CD4-positive, alpha-beta T cell treated with Interleukin-12 subunit alpha and Interleukin-12 subunit beta, for 1 hour (primary cell): Measurements from ENCODE around the gene GCDH.
"Not testable (repeated sequence)": the region's sequence is repeated elsewhere in the genome, so short reads cannot be mapped to it uniquely, and the experiment has no call there.

Source experiments
- DNase-seq: peaks from one replicate; pipeline ENCODE4 v3.0.0-alpha.2; 2020

The GCDH gene

DNA sequence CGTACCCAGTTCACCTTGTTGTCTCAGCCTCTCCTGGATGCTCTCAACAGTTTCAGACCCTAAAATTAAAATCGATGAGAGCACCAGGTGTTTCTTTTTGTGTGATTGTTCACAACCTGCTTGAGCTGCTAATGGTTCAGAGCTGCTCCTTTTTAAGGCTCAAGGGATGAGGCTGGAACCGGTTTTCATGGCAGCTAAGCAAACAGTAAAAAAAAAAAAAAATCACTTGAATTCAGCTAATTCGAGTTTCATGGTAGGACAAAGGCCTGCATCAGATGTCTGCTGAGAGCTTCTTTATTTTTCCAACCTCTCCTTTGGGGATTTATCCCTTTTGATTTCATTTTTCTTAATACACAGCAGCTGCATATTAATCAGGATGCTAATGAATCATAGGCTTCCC, 21.6 kb downstream of the GCDH start:
- no peak for DNase-seq

DNA sequence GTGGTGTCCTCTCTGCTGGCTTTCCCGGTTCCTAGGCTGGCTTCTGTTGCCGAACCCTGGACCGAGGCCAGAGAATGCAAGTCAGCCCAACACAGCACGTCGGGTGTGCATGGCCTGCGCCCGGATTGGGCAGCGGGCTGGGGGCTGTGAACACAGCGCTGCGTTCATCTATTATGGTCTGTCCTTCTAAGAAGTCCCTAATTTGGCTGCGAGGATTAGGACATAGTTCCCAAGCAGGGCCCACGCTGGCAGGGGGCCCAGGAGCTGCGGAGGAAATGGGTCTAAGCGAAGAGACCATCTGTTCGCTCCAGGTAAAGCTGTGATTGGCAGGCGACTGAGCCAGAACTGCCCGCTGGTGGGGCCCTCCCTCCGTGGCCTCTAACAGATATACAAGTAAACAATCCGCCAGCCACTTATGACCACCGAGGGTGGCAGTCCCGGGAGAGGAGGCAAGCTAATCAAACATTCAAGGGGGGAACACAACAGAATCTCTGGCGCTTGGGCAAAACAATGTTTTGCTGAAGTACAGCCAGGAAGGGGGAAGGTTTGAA, 22.1 kb downstream of the GCDH start:
- no peak for DNase-seq

DNA sequence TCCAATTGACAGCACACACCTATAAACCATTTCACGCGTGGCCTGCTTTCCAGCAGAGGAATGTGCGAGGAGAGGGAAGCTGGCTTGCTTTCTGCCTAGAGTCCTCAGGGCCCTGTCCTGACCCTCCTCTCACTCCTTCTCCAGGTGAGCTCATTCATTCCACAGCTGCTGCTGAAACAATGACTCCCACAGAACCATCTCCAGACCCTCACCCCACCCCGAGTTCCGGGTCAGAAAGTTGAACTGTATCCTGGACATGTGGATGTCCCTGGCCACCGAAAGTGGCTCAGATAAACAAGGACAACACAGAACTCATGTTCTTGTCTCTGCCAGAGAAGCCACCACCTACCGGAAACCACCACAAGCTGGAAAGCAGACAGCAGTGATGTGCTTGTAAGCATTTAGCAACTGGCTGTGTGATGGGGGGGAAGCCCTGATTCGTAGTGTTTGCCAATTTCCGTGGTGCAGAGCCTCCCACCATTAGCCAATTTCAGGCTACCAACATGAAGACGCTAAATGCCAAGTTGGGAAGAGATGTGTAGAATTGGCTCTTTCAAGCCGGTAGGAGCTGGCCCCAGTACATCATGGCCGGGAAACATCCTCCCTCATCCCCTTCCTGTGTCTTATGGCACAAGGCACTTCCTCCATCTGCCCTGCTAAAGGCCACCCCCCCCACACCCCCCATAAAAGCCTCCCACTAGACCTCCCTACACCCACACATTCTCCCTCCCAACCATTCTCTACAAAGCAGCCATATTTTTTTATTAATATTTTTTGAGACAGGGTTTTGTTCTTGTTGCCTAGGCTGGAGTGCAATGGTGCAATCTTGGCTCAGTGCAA, 23.1 kb downstream of the GCDH start:
- peak; percentile 65 for DNase-seq

DNA sequence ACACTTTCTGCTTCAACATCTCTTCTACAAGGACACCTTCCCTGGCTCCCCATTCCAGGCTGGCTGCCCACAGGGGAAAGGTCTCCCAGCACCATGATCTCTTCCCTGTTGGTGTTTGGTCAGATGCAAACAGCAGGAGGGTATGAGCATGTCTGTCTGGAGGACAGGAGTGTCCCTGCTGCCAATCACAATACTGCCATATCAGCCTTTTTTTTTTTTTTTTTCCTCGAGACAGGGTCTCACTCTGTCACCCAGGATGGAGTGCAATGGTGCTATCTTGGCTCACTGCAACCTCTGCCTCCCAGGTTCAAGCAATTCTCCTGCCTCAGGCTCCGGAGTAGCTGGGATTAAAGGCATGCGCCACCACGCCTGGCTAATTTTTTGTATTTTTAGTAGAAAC, 24.9 kb downstream of the GCDH start:
- not testable (repeated sequence) for DNase-seq

DNA sequence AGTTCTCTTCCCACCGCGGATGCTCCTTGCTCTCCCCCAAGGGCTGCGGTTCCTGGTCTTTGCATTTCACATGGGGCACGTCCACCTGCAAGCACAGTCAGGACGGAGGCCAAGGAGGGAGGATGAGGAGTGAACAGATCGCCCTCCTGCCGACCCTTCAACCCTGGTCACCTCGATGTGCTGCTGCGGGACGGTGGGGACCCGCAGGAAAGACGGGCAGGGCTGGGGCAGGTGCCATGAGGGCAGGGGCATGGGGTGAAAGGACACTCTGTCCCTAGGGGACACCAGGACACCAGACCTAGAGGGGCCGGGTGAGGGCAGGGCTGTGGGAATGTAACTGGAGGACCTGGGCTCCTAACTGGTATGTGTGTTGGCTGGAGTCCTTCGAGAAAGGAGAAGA, 27.3 kb downstream of the GCDH start:
- no peak for DNase-seq

DNA sequence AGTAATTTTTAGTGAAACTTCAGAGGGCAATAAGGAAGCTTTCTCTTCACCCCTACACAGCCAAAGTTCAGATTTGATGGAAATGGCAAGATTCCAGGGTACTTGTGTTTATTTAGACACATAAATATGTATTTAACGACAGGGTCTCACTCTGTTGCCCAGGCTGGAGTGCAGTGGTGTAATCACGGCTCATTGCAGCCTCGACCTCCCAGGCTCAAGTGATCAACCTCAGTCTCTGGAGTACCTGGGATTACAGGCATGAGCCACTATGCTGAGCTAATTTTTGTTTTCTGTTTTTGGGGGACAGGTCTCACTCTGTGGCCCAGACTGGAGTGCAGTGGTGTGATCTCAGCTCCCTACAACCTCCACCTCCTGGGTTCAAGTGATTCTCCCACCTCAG, 30.1 kb downstream of the GCDH start:
- no peak for DNase-seq

DNA sequence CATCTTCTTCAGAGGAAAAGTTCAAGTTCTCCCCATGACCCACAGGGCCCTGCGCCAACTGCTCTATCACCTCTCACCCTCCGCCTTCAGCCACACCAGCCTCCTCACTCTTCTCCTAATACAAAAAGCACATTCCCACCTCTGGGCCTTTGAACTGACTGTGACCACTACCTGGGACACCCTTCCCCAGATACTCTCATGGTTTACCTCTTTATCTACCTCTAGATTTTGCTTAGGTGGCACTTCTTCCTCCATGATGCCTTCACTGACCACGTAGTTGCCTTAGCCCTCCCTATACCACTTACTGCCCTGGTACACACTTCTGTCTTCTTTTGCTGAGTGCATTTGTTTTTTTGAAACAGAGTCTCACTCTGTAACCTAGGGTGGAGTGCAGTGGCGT, 32.0 kb downstream of the GCDH start:
- no peak for DNase-seq

DNA sequence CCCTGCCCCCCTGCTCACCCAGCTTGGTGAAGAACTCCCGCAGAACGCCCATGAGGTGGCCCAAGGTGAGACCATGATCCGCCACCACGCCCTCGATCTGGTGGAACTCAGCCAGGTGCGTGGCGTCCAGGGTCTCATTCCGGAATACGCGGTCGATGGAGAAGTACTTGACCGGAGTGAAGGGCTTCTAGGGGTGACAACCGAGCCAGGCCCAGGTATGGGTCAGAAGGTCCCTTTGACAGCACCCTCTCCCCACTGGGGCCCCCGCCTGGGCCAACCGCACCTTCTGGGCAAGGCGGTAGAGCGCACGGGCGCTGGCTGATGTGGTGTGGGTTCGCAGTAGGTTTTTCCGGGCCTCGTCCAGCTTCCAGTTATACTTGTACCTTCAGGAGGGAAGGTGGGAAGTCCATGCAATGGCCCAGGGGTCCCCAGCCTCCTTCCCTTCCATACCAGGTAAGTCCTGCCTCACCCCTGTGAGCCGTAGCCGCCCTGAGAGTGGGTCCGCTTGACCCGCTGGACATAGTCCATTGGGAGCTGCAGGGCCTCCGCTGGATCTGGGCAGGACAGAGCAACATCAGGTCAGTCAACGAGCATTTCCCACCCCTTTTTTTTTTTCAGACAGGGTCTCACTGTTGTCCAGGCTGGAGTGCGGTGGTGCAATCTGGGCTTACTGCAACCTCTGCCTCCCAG, 33.8 kb downstream of the GCDH start:
- DNase-seq = no peak

DNA sequence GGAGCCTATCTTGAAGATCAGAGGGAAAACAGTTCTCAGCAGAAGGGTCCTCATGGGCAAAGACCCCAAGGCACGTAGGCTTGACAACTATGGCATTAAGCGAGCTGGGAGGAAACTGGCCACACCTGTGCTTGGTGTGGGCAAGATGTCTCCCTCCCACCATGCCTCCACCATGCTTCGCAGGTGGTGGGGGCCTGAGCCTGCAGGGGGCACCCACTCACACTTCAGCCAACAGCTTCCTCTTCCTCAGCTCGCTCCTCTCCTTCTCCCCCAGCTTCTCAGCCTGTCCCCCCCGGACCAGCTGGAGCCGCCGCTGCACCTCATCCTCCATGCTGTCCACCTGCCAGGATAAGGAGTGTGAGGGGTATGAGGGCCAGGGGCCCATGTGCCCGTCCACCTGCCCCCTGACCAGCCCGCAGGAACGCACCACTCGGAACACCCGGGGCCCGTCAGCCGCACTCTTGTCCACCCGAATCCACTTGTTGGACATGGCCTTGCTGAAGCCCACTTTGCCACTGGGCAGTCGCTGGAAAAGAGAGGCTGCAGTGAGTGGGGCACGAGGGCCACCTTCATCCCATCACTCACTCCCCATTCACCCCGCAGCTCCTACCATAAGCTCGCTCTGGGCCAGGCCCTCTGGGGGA, 39.2 kb downstream of the GCDH start:
- DNase-seq = no peak

DNA sequence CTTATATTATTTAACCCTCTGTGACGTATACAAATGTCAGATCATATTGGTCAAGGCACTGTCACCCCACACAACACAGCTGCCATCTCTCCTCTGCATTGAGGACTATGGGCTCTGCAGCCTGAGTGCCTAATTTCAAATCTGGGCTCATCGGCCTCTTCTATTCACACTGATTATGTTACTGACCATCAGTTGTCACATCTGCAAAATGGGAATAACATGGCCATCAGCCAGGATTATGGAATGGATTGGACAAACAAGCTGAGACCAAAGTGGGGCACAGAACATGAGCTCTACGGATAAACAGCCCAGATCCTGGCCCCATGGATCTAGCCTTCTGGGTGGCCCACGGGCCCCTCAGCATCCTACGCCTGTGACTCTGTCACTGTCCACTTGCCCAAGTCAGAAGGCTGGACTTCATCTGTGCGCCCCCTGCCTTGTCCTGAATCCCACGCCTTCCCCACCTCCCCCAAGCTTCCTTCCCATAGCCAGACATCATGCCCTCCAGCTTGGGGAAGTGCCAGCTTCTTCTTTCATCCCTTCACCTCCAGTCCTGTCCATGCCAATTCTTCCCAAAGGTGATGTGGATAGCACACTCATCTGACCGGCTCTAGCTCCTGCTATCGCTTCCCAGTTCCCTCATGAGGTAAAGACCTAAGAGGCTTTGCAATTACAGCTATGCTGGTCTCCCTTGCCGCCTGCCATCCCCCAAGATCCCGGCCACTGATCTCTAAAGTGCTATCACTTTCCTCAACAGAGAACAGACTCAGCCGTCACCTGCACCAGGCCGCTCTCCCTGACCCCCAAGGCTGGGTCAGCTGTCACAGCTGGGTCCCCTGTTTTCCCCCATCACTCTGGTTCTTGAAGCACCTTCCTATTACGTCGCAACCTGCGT, 41.7 kb downstream of the GCDH start:
- no peak for DNase-seq

DNA sequence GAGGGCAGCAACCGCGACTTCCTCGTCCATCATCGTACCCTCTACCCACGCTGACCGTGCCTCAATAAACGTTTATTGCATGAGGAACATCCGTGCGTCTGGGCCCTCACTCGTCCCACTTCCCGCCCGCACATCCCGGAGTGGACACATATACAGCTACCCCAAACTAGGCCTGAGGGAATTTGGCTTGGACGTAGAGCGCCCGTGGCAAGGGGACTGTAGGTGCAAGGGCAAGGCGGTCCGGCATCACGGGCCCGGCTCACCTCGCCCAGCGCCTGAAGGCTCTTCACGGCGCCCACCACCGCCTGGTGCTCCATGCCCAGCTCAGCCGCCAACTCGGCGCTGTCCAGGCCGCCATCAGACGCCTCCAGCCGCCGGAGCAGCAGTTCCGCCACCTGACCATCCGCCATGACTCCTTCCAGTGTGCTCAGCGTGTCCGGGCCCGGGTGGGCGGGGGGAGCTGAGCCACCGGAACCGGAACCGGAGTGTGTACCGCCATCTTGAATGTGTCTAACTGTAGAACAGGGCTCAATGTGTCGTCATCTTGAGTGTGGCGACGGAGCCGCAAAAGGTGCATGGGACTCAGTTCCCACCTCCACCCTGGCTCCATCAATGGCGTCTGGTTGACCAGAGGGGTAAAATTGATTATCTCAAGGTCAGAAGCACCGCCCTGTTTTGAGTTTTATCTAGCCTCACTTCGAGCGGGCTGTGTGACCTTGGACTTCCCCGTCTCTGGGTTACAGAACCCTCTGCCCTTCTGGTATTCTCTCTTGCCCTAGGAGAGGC, 42.5 kb downstream of the GCDH start, which contains the start of gene FARSA:
Gene FARSA, minus strand, starts transcription at position 425 of the 786 bp plus-strand sequence. Its CDS starts 15 bp downstream, at position 410.
- DNase-seq = peak; percentile 90

DNA sequence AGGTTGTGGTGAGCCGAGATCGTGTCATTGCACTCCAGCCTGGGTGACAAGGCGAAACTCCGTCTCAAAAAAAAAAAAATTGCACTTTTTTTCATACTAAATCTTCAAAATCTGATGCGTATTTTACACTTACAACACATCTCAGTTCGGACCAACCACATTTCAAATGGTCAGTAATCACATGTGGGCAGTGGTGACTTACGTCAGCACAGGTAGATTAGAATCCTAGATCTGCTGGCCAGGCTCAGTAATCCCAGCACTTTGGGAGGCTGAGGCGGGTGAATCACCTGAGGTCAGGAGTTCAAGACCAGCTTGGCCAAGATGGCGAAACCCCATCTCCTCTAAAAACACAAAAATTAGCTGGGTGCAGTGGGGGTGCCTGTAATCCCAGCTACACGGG, 44.1 kb downstream of the GCDH start:
- DNase-seq = no peak

DNA sequence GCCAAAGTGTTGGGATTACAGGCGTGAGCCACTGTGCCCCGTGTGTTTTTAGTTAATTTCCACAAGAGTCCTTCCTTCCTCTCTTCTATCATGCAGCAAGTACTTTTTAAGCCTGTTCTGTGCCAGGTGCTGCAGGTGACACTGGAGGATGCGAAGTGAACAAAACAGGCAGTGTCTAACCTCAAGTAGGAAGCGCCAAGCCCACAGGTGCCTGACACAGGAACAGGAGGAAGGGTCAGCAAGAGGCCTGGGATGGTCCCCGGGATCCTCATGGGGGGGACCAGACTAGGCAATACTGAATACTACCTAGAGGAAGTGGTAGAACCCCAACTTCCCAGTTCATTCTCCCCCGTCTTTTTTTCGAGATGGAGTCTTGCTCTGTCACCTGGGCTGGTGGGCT, 45.6 kb downstream of the GCDH start:
- DNase-seq = no peak

DNA sequence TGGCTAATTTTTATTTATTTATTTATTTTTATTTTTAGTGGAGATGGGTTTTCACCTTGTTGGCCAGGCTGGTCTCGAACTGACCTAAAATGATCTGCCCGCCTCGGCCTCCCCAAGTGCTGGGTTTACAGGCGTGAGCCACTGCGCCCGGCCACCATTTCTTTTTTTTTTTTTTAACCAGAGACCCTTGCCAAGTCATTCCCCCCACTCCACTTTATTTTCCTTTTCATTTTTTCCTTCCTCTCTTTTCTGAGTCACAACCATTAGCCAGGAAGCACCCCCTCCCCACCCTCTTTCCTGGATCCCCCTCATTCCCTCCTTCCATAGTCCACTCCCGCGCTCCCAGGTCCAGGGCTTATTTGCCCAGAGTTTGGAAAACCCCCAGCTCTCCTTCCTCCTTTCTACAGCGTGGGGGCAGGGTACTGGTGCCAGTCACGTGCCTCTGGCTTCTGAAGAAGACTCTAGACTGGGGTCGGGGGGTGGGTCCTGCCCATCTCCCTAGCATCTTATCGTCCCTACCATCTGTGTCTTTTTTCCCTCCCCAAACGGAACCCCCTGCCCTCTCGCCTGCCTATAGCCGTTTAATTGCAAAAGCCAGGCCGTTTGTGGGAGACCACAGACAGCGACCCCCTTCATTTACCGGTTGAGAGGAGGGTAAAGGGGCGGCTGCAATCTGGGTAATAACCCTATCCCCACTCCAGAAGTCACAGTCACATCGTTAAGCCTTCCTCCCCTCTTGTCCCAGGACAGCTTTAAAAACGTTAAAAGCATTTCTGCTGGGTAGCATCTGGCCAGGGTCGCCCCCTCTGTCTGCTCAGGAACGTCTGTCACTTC, 46.4 kb downstream of the GCDH start:
- no peak for DNase-seq

DNA sequence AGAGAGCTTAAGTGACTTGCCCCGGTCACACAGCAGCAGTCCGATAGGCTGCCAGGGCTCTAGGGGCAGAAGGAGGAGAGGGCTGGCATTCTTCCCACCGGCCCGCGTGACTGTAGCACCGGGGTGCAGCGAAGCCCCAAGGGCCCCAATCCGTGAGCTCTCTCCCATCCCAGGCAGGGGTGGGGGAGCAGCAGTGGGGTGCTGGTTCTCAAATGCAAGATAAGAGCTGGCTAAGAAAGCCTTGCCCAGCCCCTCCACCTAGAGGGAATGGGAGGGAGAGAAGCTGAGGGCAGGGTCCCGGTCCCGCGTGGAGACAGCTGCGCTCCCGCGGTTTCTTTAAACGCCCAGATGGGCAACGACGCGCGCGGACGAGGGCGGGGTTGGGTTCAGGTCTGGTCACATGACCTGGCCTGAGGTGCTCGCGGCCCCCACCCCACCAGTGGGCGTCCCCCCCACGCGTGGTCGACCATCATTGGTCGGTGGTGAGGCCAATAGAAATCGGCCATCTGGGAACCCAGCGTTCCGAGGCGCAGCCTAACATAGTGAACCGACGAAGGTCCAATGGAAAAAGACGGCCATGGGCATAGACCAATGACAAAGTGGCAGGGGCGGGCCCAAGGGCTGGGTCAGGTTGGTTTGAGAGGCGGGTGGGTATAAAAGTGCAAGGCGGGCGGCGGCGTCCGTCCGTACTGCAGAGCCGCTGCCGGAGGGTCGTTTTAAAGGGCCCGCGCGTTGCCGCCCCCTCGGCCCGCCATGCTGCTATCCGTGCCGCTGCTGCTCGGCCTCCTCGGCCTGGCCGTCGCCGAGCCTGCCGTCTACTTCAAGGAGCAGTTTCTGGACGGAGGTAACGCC, 47.2 kb downstream of the GCDH start, which contains the start of gene CALR:
Gene CALR, plus strand, starts transcription at position 683 of the 852 bp plus-strand sequence. Its CDS starts 71 bp downstream, at position 754.
- peak; percentile 100 for DNase-seq

DNA sequence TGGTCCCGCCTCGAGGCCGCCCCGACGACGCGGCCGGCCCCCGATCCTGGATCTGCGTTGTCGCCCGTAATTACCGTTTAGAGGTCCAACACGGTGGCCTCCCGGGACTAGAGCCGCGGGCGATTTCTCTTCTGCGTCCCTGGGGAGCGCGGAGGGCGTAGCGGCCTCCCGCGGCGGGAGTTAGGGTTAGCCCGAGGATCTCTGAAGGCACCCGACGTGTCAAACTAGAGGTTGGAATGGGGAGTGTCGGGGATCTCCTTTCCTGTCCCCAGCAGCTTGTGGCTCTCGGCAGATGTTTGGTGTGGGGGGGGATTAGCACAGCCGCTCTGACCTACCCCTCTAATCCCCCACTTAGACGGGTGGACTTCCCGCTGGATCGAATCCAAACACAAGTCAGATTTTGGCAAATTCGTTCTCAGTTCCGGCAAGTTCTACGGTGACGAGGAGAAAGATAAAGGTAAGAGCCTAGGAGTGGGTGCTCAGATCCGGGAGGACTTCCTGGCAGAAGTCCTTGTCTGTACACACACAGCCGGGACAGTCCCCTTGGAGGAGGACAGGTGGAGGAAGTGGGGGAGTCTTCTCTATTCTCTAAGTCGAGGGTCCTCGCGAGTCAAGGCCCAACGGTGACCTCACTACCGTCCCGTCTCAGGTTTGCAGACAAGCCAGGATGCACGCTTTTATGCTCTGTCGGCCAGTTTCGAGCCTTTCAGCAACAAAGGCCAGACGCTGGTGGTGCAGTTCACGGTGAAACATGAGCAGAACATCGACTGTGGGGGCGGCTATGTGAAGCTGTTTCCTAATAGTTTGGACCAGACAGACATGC, 48.0 kb downstream of the GCDH start:
- DNase-seq = peak; percentile 52

DNA sequence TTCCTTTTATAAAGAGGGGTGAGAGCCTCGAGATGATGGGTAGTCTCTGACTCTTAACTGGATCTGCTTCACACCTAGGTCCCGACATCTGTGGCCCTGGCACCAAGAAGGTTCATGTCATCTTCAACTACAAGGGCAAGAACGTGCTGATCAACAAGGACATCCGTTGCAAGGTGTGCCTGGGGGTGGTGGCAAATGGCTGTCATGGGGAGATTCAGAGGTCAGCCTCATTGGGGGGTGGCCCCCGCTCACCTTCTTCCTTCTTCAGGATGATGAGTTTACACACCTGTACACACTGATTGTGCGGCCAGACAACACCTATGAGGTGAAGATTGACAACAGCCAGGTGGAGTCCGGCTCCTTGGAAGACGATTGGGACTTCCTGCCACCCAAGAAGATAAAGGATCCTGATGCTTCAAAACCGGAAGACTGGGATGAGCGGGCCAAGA, 49.0 kb downstream of the GCDH start:
- DNase-seq = no peak

DNA sequence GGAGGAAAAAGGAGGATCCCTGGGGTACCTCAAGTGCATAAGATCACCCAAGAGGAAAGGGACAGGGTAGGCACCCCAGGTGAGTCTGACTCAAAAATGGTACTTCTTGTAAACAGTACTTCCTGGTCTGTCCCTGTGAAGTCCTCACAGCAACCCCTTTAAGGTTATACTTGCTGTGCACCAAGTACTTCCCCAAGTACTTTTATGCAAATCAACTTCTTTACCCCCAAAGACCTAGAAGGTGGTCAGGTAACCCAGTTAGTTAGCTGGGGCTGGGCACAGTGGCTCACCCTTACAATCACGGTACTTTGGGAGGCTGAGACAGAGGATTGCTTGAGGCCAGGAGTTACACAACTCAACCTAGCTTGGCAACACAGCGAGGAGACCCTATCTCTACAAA, 49.9 kb downstream of the GCDH start:
- no peak for DNase-seq
